ENCODE measurements around the gene PLA2G2F. TPM values are rescaled to one million over a fixed set of nuclear protein-coding genes. Genes with fewer than 3 reads are reported as not detected.

PLA2G2F gene
- total and polyA plus RNA-seq, 10 of the 15 experiments (the other 5 are each of a cell fraction or from before 2014, with no cell fraction given) = 0.03 TPM; not detected in 9

DNA sequence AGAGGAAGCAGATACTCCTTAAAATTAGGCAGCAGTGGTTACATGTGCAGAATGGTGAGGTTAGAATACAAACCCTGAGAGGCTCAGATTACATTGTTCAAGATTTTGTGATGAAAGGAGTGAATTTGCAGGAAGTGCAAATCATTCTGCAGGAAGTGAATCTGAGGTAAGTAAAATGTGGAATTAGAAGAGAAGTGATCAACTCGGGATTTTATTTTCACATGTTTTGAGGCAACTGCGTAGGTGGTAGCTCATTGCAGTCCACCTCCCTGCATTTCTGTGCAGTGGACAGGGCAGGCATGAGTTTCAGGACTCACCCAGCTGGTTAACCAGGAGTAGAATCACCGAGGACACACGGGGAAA, 49.3 kb downstream of the PLA2G2F start:
- H3K9ac ChIP-seq (ENCODE audit: control insufficient read depth, insufficient read depth, low read length) = no peak overlapping the region
- CTCF ChIA-PET = interaction anchor here (1.1 to 1.4 kb wide), 3 partner anchors 36 to 271 kb away, joined by 3 to 5 read pairs (median 4); no protein-coding TSS in a partner anchor

More for the DNA sequence above, 49.3 kb downstream of the PLA2G2F start:
- Histone ChIP-seq H3K27me3 (replicated peaks in 1 of 2; ENCODE audit: control insufficient read depth in 2 of 2, insufficient read depth in 2 of 2, low read length in 1 of 2) (peaks cover 4 to 11% of the 10 kb centered on the region in 2 experiments), H3K4me1 (ENCODE audit: control insufficient read depth, insufficient read depth, low read length) (peaks cover 12% of the 10 kb centered on the region), H4K20me1 (ENCODE audit: control insufficient read depth, insufficient read depth) (no peaks in the 10 kb centered on the region), H2AFZ (ENCODE audit: control insufficient read depth, low read depth, low read length) (no peak overlapping the region), H3K79me2 (ENCODE audit: control insufficient read depth, insufficient read depth, low read length) (no peaks in the 10 kb centered on the region), H3K36me3 (ENCODE audit: control insufficient read depth in 2 of 2, insufficient read depth in 2 of 2, low read length in 1 of 2) (no peaks in the 10 kb centered on the region), H3K9me3 (replicated peaks; ENCODE audit: control insufficient read depth, insufficient read depth, low read length) (no peaks in the 10 kb centered on the region), H3K4me2 (ENCODE audit: control insufficient read depth, insufficient read depth) (no peak overlapping the region), H3K4me3 (no peak overlapping the region), H3K27ac (ENCODE audit: control insufficient read depth, insufficient read depth) (no peak overlapping the region)
- ChIA-PET SMC1A (ENCODE audit: uncharacterized antibody, unreplicated experiment) (interaction anchor here (0.7 to 0.9 kb wide), 2 partner anchors 23 to 527 kb away, joined by 3 read pairs; no protein-coding TSS in a partner anchor), POLR2A (no interaction called here), RAD21 (ENCODE audit: unreplicated experiment) (no interaction called here)
- TF ChIP-seq IKZF1 (conservative IDR thresholded peaks at IDR 0.05) (no peak), HDAC6 (IDR thresholded peaks at IDR 0.05; ENCODE audit: unreplicated experiment) (no peak), RAD51 (IDR thresholded peaks at IDR 0.05) (no peak), CEBPB (IDR thresholded peaks at IDR 0.05; ENCODE audit: borderline replicate concordance in 1 of 2, low read depth in 2 of 2, low read length in 2 of 2) (no peak), NFIC (IDR thresholded peaks at IDR 0.05; ENCODE audit: low read depth, low read length) (no peak), BCL11A (IDR thresholded peaks at IDR 0.05; ENCODE audit: low read depth, low read length) (no peak), ZZZ3 (IDR thresholded peaks at IDR 0.05; ENCODE audit: control insufficient read depth, insufficient read length, low read depth) (no peak), NFXL1 (IDR thresholded peaks at IDR 0.05; ENCODE audit: borderline replicate concordance) (no peak), WRNIP1 (IDR thresholded peaks at IDR 0.05; ENCODE audit: borderline replicate concordance, low read depth, low read length) (no peak), CHD4 (IDR thresholded peaks at IDR 0.05) (no peak)
- TF ChIP-seq, protein P1, sequence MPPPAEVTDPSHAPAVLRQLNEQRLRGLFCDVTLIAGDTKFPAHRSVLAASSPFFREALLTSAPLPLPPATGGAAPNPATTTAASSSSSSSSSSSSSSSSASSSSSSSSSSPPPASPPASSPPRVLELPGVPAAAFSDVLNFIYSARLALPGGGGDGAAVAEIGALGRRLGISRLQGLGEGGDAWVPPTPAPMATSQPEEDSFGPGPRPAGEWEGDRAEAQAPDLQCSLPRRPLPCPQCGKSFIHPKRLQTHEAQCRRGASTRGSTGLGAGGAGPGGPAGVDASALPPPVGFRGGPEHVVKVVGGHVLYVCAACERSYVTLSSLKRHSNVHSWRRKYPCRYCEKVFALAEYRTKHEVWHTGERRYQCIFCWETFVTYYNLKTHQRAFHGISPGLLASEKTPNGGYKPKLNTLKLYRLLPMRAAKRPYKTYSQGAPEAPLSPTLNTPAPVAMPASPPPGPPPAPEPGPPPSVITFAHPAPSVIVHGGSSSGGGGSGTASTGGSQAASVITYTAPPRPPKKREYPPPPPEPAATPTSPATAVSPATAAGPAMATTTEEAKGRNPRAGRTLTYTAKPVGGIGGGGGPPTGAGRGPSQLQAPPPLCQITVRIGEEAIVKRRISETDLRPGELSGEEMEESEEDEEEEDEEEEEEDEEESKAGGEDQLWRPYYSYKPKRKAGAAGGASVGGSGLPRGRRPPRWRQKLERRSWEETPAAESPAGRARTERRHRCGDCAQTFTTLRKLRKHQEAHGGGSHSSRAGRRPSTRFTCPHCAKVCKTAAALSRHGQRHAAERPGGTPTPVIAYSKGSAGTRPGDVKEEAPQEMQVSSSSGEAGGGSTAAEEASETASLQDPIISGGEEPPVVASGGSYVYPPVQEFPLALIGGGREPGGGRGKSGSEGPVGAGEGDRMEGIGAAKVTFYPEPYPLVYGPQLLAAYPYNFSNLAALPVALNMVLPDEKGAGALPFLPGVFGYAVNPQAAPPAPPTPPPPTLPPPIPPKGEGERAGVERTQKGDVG (CRISPR knock-in tag; IDR thresholded peaks at IDR 0.05) = no peak
- TF ChIP-seq, protein P2, sequence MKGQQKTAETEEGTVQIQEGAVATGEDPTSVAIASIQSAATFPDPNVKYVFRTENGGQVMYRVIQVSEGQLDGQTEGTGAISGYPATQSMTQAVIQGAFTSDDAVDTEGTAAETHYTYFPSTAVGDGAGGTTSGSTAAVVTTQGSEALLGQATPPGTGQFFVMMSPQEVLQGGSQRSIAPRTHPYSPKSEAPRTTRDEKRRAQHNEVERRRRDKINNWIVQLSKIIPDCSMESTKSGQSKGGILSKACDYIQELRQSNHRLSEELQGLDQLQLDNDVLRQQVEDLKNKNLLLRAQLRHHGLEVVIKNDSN (IDR thresholded peaks at IDR 0.05; ENCODE audit: borderline replicate concordance, extremely low read length, insufficient read depth, low read depth, low read length) = no peak
- TF ChIP-seq, protein P3, sequence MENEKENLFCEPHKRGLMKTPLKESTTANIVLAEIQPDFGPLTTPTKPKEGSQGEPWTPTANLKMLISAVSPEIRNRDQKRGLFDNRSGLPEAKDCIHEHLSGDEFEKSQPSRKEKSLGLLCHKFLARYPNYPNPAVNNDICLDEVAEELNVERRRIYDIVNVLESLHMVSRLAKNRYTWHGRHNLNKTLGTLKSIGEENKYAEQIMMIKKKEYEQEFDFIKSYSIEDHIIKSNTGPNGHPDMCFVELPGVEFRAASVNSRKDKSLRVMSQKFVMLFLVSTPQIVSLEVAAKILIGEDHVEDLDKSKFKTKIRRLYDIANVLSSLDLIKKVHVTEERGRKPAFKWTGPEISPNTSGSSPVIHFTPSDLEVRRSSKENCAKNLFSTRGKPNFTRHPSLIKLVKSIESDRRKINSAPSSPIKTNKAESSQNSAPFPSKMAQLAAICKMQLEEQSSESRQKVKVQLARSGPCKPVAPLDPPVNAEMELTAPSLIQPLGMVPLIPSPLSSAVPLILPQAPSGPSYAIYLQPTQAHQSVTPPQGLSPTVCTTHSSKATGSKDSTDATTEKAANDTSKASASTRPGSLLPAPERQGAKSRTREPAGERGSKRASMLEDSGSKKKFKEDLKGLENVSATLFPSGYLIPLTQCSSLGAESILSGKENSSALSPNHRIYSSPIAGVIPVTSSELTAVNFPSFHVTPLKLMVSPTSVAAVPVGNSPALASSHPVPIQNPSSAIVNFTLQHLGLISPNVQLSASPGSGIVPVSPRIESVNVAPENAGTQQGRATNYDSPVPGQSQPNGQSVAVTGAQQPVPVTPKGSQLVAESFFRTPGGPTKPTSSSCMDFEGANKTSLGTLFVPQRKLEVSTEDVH (IDR thresholded peaks at IDR 0.05; ENCODE audit: low read depth, partially characterized antibody) = no peak
- FAIRE-seq (no peak), ATAC-seq (no peak), DNase-seq (ENCODE audit: low read depth, low spot score) (no peak)
- BruUV-seq (replicated peaks) = no TSS peak
- in situ Hi-C loops (cut with MboI) (no loop called here), intact Hi-C loops (cut with micrococcal nuclease; ENCODE audit: unreplicated experiment) (no loop called here)
- WGBS (ENCODE audit: insufficient coverage, insufficient replicate concordance, low lambda C conversion rate, missing lambda C conversion rate) = 12% methylated on average over 4 of the region's 4 CpGs

All from GM12878 (cell line).